PFSK-1 (cell line): ENCODE data around the gene C22orf42.

Experiments
- FOXP2 ChIP-seq: optimal IDR thresholded peaks from 2 replicates; pipeline ENCODE3; 2011; ENCODE audit warnings: borderline replicate concordance, control low read depth, inconsistent platforms; ENCODE audit not compliant: insufficient read depth; ENCODE audit errors: extremely low read length, extremely low read depth
- POLR2AphosphoS5 ChIP-seq: IDR thresholded peaks from 2 replicates; pipeline ENCODE4 v1.6.1; 2012; ENCODE audit warnings: low read depth, mild to moderate bottlenecking, control low read depth, low read length, moderate library complexity
- SIN3A ChIP-seq: IDR thresholded peaks from 2 replicates; pipeline ENCODE4 v1.6.1; 2012; ENCODE audit warnings: mild to moderate bottlenecking, low read length, moderate library complexity, borderline replicate concordance; ENCODE audit not compliant: insufficient read depth
- TAF1 ChIP-seq: IDR thresholded peaks from 2 replicates; pipeline ENCODE4 v1.6.1; 2012; ENCODE audit warnings: low read length, control low read depth, borderline replicate concordance; ENCODE audit not compliant: insufficient read depth
- TF ChIP-seq, protein P1 (sequence below), 2 experiments: IDR thresholded peaks; 2 replicates each; pipeline versions ENCODE4 v1.6.1 to v1.8.0; 2011 to 2012; ENCODE audit warnings: low read depth in 2 of 2, low read length in 2 of 2, control low read depth in 1 of 2, inconsistent platforms in 1 of 2, mild to moderate bottlenecking in 1 of 2, moderate library complexity in 1 of 2; ENCODE audit not compliant: insufficient read depth in 1 of 2

Gene C22orf42

DNA sequence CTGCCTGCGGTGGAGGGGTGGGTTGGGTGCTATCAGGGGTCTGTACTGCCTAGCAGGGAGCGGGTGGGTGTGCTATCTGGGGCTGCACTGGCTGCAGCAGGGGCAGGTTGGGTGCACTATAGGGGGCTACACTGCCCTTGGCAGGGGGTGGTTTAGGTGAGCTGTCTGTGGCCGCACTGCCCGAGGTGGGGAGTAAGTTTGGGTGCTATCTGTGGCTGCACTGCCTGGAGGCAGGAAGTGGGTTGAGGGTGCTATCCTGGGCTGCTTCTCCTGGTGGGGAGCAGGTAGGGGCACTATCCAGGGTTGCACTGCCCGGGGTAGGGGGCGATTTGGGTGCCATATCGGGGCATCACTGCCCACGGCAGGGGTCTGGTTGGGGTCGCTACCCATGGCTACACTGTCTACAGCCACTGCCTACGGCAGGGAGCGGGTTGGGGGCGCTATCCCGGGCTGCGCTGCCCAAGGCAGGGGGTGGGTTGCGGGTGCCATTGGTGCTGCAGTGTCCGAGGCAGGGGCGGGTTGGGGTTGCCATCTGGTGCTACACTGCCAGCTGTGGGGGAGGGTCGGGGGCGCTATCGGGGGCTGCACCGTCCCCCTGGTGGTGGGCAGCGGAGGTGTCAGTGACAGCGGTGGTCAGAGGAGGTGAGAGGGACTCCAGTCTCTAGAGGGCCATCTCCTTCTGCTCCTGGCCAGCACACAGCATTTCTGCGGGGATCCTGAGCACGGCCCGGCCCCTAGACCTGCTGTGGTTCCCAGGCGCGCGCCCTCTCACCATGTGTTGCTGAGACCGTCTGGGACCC lies 47.1 kb upstream of the C22orf42 start:
- TF ChIP-seq SIN3A, result no peak
- TF ChIP-seq POLR2AphosphoS5, result no peak
- no peak for TF ChIP-seq FOXP2
- TF ChIP-seq, protein P1, sequence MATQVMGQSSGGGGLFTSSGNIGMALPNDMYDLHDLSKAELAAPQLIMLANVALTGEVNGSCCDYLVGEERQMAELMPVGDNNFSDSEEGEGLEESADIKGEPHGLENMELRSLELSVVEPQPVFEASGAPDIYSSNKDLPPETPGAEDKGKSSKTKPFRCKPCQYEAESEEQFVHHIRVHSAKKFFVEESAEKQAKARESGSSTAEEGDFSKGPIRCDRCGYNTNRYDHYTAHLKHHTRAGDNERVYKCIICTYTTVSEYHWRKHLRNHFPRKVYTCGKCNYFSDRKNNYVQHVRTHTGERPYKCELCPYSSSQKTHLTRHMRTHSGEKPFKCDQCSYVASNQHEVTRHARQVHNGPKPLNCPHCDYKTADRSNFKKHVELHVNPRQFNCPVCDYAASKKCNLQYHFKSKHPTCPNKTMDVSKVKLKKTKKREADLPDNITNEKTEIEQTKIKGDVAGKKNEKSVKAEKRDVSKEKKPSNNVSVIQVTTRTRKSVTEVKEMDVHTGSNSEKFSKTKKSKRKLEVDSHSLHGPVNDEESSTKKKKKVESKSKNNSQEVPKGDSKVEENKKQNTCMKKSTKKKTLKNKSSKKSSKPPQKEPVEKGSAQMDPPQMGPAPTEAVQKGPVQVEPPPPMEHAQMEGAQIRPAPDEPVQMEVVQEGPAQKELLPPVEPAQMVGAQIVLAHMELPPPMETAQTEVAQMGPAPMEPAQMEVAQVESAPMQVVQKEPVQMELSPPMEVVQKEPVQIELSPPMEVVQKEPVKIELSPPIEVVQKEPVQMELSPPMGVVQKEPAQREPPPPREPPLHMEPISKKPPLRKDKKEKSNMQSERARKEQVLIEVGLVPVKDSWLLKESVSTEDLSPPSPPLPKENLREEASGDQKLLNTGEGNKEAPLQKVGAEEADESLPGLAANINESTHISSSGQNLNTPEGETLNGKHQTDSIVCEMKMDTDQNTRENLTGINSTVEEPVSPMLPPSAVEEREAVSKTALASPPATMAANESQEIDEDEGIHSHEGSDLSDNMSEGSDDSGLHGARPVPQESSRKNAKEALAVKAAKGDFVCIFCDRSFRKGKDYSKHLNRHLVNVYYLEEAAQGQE (IDR thresholded peaks at IDR 0.05; ENCODE audit: insufficient read depth in 1 of 2, low read depth in 2 of 2, low read length in 2 of 2), result no peak
- TF ChIP-seq TAF1, result no peak

- TF ChIP-seq SIN3A (no peak), TAF1 (no peak), POLR2AphosphoS5 (no peak), FOXP2 (no peak)
- TF ChIP-seq, protein P1 (IDR thresholded peaks at IDR 0.05; ENCODE audit: insufficient read depth in 1 of 2, low read depth in 2 of 2, low read length in 2 of 2), result no peak
These were observed 46.0 kb upstream of the C22orf42 start, which contains the start of gene RFPL2 for GRCh38 chr22:32204856-32205722. Gene RFPL2, minus strand, starts transcription at chr22:32205073. Its CDS starts 2,622 bp downstream, at chr22:32202451.

DNA sequence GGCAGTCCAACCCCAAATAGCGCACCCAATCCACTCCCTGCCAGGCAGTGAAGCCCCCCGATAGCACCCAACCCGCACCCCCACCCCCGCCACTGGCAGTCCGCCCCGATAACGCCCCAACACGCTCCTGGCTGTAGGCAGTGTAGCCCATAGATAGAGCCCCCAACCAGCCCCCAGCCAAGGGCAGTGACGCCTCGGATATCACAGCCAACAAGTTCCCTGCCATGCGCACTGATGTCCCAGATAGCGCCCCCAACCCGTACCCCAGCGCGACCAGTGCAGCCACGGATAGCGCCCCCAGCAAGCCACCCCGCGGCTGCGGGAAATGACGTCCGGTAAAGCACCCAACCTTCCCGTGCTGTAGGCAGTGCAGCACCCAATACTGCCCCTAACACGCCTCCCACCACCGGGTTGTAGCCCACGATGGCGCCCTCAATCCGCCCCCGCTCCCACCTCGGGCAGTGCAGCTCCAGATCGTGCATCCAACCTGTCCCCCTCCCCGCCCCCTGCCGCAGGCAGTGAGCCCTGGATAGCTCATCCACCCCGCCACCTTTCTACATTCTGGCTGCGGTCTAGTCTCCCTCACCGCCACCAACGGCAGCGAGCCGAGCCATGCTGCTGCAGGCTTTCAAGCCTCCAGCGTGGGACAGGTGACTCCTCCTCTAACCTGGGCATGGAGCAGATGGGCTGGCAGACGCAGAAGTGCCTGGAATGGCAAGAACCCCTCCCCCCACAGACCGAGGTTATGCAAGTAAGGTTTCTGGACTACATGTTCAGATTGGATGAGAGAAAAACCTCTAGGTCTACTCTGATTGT lies 45.1 kb upstream of the C22orf42 start:
- TF ChIP-seq SIN3A, result no peak
- TF ChIP-seq TAF1, result no peak
- TF ChIP-seq, protein P1 (IDR thresholded peaks at IDR 0.05; ENCODE audit: insufficient read depth in 1 of 2, low read depth in 2 of 2, low read length in 2 of 2), result no peak
- no peak for TF ChIP-seq POLR2AphosphoS5
- TF ChIP-seq FOXP2, result no peak

GRCh38 chr22:32203181-32204039 lies 44.3 kb upstream of the C22orf42 start:
- TF ChIP-seq FOXP2 (no peak), TAF1 (no peak), POLR2AphosphoS5 (no peak), SIN3A (no peak)
- TF ChIP-seq, protein P1 (IDR thresholded peaks at IDR 0.05; ENCODE audit: insufficient read depth in 1 of 2, low read depth in 2 of 2, low read length in 2 of 2), result no peak
